Activated T-helper 1 cell treated with anti-CD3 and anti-CD28 coated beads, Interleukin-12 subunit alpha, Interleukin-12 subunit beta, Interleukin-2, Interleukin-4 antibody, amounts not matched to agents 30 ng/mL and 10 ng/mL and 1 ng/mL, durations not matched to agents 14 hours and 24 hours and 36 hours (primary cell): ENCODE results near the gene SYT12. TPM values are rescaled to one million over a fixed set of nuclear protein-coding genes. Genes with fewer than 3 reads are reported as not detected.
"Not testable (repeated sequence)": the region's sequence is repeated elsewhere in the genome, so short reads cannot be mapped to it uniquely, and the experiment has no call there.

Source experiments
- DNase-seq: peaks from one replicate; pipeline ENCODE4 v3.0.0; 2021; ENCODE audit warnings: low spot score
- H3K27ac Mint-ChIP-seq: one replicate; pipeline ENCODE4 v1.8.0; 2021; ENCODE audit warnings: mild to moderate bottlenecking, mixed read lengths
- H3K27me3 Mint-ChIP-seq: one replicate; pipeline ENCODE4 v1.8.0; 2022; ENCODE audit warnings: mild to moderate bottlenecking, moderate library complexity, mixed read lengths; ENCODE audit not compliant: insufficient read depth
- H3K36me3 Mint-ChIP-seq: one replicate; pipeline ENCODE4 v1.8.0; 2021; ENCODE audit warnings: low read depth, mixed read lengths
- H3K4me1 Mint-ChIP-seq: one replicate; pipeline ENCODE4 v1.8.0; 2021; ENCODE audit warnings: low read depth, mixed read lengths
- H3K4me3 Mint-ChIP-seq: one replicate; pipeline ENCODE4 v1.8.0; 2021; ENCODE audit warnings: mild to moderate bottlenecking, moderate library complexity, mixed read lengths
- H3K9me3 Mint-ChIP-seq: one replicate; pipeline ENCODE4 v1.8.0; 2021; ENCODE audit warnings: mixed read lengths
- intact Hi-C: fragments of 100-400 bp; cut with micrococcal nuclease; formaldehyde crosslinking; loops from one replicate; pipeline ENCODE4 v1.15.1; 2024
- total RNA-seq: library from RNA; stranded (reverse); gene quantifications from 2 replicates; pipeline ENCODE4 v1.2.3, GENCODE V29; 2022

The SYT12 gene
- total RNA-seq, 1 donor from 2014 or later = not detected

DNA sequence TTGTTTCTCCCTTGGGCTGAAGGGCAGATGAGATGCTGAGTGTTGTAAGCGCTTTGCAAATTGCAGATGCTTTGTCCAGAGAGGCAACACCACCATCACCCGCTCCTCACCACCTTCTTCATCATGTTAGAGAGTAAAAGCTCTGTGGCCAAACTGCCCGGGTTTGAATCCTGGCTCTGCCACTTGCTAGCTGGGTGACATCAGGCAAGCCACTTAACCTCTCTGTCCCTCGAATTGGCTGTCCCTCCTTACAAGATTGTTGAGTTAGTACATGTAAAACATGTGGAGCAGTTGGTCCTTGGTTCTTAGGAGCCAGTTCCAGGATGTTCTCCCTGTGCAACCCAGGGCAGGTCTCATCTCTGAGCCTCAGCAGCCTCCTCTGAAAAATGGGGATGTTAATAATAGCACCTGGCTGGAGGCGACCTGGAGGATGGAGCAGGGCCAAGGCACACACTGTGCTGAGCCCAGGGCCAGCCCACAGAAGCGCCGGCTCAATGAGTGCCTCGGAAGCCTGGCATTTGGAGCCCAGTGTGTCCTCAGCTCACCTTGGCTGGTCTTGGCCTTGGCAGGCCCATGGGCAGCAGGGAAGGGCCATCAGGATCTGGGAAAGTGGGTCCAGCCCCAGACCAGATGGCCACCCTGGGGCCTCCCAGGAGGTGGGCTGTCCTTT, 37.3 kb upstream of the SYT12 start:
- Mint-ChIP-seq H3K9me3 (no peaks in the 10 kb centered on the region), H3K27ac (no peak overlapping the region), H3K4me1 (no peaks in the 10 kb centered on the region), H3K4me3 (no peak overlapping the region), H3K27me3 (peaks cover 8% of the 10 kb centered on the region), H3K36me3 (peaks cover 2% of the 10 kb centered on the region)
- intact Hi-C loops = no loop called here
- DNase-seq = no peak

DNA sequence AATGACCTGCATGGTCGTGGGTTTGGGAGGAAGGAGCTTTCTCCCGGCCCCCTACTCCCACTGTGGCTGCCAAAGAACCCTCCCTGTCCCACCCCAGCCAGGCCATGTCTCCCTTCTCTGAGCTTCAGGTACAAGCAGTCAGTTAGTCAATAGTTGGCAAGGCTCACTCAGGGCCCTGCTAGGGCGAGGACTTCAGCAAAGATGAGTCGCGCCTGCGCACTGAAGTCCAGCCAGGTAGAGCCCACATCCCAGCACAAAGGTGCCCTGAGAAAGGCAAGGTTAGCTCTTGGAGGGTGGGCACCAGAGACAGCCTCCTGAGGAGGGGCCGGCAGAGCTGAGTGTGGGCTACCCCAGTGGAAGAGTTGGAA, 36.8 kb upstream of the SYT12 start:
- Mint-ChIP-seq H3K36me3 (peaks cover 2% of the 10 kb centered on the region), H3K4me1 (no peaks in the 10 kb centered on the region), H3K27ac (no peak overlapping the region), H3K9me3 (no peaks in the 10 kb centered on the region), H3K4me3 (no peak overlapping the region), H3K27me3 (peaks cover 8% of the 10 kb centered on the region)
- no peak for DNase-seq
- intact Hi-C loops = no loop called here

DNA sequence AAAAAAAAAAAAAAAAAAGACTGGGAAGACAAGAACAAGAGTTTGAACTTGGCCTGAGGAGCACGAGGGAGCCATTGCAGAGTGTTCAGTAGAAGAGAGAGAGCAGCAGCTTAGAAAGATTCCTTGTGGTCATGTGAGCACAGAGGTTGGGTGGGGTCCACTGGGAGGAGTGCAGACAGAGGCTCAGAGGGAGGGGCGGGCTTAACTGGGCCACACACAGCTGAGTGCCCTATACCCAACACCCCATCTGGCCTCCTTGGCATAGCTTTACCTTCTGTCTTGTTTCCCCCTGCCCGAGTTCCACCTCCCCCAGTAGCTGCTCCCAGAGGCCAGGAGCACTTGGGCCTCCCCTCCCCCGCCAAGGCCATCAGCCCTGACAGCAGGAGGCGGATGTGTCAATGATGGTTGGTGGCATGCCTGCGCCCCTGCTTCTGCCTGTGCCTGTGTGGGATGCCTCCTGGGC, 35.7 kb upstream of the SYT12 start:
- Mint-ChIP-seq H3K27ac (no peak overlapping the region), H3K9me3 (no peaks in the 10 kb centered on the region), H3K36me3 (peaks cover 2% of the 10 kb centered on the region), H3K4me1 (no peaks in the 10 kb centered on the region), H3K27me3 (peaks cover 8% of the 10 kb centered on the region), H3K4me3 (no peak overlapping the region)
- intact Hi-C loops = no loop called here
- no peak for DNase-seq

DNA sequence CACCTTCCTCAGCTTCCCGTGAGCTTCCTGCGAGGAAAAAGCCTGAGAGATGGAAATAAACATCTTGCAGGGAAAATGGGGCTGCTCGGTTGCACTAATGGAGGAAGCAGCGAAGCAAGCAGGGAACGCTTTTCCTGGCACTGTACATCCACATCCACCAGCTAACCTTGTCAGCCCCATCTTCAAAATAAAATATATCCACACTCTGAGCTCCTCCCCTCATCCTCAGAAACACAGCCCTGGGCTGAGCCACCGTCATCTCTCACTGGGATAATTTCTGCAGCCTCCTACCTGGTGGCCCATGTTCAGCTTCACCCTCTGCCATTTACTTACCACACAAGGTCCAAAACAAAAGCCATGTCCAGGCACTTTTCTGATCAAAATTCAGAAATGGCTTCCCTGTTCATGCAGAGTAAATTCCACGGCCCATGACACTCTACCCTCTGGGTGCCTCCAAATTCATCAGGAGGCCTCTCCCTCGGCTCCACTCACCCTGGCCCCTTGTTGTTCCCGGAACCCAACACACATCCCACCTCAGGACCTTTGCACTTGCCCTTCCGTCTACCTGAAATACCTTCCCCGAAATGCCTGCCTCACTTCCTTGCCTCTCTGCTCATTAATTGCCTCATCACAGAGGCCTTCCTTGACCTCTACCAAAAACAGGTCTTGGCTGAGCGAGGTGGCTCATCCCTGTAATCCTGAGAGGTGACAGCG, 34.9 kb upstream of the SYT12 start:
- Mint-ChIP-seq H3K4me3 (no peak overlapping the region), H3K27me3 (peaks cover 8% of the 10 kb centered on the region), H3K36me3 (no peaks in the 10 kb centered on the region), H3K4me1 (no peaks in the 10 kb centered on the region), H3K9me3 (no peaks in the 10 kb centered on the region), H3K27ac (no peak overlapping the region)
- no peak for DNase-seq
- intact Hi-C loops = no loop called here

DNA sequence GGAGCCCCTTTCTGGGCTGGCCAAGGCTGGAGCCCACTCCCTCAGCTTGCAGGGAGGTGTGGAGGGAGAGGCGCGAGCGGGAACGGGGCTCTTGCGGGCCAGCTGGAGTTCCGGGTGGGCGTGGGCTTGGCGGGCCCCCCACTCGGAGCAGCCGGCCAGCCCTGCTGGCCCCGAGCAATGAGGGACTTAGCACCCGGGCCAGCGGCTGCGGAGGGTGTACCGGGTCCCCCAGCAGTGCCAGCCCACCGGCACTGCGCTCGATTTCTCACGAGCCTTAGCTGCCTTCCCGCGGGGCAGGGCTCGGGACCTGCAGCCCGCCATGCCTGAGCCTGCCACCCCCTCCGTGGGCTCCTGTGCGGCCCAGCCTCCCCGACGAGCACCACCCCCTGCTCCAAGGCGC, 34.2 kb upstream of the SYT12 start:
- H3K27me3 Mint-ChIP-seq, H3K4me3 Mint-ChIP-seq, H3K9me3 Mint-ChIP-seq, intact Hi-C loops, DNase-seq, H3K27ac Mint-ChIP-seq, H3K36me3 Mint-ChIP-seq, H3K4me1 Mint-ChIP-seq: not testable (repeated sequence)

DNA sequence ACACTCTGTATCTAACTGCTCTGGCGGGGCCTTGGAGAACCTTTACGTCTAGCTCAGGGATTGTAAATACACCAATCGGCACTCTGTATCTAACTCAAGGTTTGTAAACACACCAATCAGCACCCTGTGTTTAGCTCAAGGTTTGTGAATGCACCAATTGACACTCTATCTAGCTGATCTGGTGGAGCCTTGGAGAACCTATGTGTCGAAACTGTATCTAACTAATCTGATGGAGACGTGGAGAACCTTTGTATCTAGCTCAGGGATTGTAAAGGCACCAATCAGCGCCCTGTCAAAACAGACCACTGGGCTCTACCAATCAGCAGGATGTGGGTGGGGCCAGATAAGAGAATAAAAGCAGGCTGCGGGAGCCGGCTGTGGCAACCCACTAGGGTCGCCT, 33.6 kb upstream of the SYT12 start:
- H3K4me1 Mint-ChIP-seq, DNase-seq, H3K27me3 Mint-ChIP-seq, H3K27ac Mint-ChIP-seq, H3K36me3 Mint-ChIP-seq, intact Hi-C loops, H3K9me3 Mint-ChIP-seq, H3K4me3 Mint-ChIP-seq: not testable (repeated sequence)

DNA sequence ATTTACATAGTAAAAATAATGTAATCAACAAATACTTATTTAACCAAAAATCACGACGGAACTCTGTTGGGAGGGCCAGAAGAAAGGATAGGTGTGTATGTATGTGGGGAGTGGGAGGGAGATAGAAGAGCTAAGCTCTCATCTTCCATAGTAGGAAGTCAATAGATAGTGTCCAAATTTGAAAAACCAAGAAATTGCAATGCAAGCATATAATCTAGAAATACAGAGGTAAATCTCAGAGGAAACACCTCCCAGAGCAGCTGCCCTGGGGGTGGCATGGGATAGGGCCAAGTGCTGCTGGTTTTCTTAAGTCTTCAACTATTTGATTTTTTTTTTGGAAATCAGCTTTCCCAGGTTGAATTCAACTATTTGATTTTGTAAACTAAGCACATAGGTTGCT, 30.9 kb upstream of the SYT12 start:
- no peak for DNase-seq
- Mint-ChIP-seq H3K27ac (no peak overlapping the region), H3K36me3 (no peaks in the 10 kb centered on the region), H3K4me1 (no peaks in the 10 kb centered on the region), H3K4me3 (no peak overlapping the region), H3K9me3 (no peaks in the 10 kb centered on the region), H3K27me3 (peaks cover 7% of the 10 kb centered on the region)
- intact Hi-C loops = no loop called here

DNA sequence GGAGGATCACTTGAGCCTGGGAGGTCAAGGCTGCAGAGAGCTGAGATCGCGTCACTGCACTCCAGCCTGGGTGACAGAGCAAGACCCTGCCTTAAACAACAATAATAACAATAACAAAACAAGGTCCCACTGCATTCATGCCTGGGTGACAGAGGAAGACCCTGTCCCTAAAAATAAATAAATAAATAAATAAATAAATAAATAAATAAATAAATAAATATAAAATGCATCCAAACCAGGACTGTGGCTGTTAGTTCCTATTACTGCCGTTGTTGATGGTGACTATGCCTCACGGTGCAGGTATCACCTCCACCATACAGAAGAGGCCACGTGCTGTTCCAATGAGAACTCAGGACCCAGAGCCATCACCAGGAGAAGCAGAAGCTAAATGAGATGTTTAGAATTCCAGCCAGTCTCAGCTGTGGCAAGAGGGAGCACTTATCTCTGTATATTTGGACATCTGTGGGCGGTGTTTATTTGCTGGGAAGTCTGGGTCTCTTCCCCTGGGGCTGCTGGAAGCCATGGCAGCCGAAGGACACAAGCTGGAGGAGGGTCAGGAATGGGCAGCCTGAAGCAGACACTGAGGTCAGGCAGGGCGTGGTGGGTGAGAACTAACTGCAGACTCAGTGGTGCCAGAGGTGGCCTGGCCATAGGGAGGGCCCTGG, 26.2 kb upstream of the SYT12 start:
- no peak for DNase-seq
- intact Hi-C loops = no loop called here
- H3K27ac Mint-ChIP-seq = no peak overlapping the region
- no peak overlapping the region for H3K4me3 Mint-ChIP-seq
- H3K9me3 Mint-ChIP-seq = no peaks in the 10 kb centered on the region
- H3K4me1 Mint-ChIP-seq = no peaks in the 10 kb centered on the region
- H3K36me3 Mint-ChIP-seq = no peaks in the 10 kb centered on the region
- H3K27me3 Mint-ChIP-seq = peaks cover 7% of the 10 kb centered on the region

DNA sequence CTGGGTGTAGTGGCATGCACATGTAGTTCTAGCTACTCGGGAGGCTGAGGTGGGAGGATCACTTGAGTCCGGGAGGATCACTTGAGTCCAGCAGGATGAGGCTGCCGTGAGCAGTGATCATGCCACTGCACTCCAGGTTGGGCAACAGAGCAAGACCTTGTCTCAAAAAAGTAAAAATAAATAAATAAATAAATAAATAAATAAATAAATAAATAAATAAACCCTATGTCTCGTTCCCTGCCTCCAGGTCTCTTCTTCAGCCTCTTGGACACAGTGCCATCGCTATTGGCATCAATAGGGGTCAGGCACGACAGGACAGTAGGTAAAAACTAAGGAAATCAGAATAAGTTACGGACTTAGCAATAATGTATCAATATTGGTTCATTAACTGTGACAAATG, 23.4 kb upstream of the SYT12 start:
- Mint-ChIP-seq H3K36me3 (no peaks in the 10 kb centered on the region), H3K4me3 (no peak overlapping the region), H3K9me3 (no peaks in the 10 kb centered on the region), H3K27me3 (peaks cover 4% of the 10 kb centered on the region), H3K4me1 (no peaks in the 10 kb centered on the region), H3K27ac (no peak overlapping the region)
- DNase-seq = no peak
- intact Hi-C loops = no loop called here

DNA sequence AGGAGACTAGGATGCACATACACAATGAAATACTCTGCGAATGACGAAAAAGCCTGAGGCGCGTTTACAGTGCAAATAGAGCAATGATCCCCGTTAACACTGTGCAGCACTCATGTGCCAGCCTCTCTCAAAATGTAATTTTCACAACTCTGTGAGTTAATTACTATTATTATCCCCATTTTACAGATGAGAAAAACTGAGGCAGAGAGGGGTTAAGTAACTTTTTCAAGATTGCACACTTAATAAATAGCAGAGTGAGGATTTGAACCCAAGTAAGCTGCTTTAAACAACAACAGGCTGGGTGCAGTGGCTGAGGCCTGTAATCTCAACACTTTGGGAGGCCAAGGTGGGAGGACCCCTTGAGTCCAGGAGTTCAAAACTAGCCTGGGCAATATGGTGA, 21.6 kb upstream of the SYT12 start:
- peaks cover 7% of the 10 kb centered on the region for H3K27me3 Mint-ChIP-seq
- H3K9me3 Mint-ChIP-seq = no peaks in the 10 kb centered on the region
- H3K36me3 Mint-ChIP-seq = no peaks in the 10 kb centered on the region
- DNase-seq = no peak
- H3K4me1 Mint-ChIP-seq = no peaks in the 10 kb centered on the region
- no peak overlapping the region for H3K4me3 Mint-ChIP-seq
- intact Hi-C loops = no loop called here
- H3K27ac Mint-ChIP-seq = no peak overlapping the region

DNA sequence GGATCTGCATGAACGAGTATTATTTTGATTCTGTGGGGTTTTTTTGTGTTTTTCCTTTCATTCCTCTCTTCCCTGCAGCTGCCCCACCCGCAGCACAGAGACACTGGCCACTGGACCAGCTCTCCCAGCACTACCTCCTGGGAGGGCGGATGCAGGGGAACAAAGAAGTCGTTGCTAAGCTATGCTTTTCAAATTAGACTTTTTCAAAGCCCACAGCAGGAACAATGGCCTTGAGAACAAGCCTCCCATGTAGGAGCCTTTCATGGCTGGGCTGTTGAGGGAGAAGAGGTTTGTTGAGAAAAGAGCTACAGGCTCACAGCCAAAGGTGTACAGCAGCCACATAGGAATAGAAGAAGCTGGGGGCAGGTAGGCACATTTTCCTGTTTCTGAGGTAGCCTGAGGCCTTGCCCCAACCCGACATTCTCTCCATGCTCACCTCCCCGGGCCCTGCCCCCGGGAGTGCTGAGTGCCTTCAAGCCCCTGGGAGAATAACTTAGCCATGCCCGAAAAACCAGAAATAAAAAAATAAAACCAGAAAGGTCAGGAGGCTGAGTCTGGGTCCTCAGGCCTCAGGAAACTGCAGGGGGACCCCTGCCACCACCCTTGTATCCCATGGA, 20.5 kb upstream of the SYT12 start:
- Mint-ChIP-seq H3K4me3 (no peak overlapping the region), H3K27ac (no peak overlapping the region), H3K4me1 (no peaks in the 10 kb centered on the region), H3K36me3 (no peaks in the 10 kb centered on the region), H3K9me3 (no peaks in the 10 kb centered on the region), H3K27me3 (peaks cover 5% of the 10 kb centered on the region)
- DNase-seq = no peak
- intact Hi-C loops = no loop called here

DNA sequence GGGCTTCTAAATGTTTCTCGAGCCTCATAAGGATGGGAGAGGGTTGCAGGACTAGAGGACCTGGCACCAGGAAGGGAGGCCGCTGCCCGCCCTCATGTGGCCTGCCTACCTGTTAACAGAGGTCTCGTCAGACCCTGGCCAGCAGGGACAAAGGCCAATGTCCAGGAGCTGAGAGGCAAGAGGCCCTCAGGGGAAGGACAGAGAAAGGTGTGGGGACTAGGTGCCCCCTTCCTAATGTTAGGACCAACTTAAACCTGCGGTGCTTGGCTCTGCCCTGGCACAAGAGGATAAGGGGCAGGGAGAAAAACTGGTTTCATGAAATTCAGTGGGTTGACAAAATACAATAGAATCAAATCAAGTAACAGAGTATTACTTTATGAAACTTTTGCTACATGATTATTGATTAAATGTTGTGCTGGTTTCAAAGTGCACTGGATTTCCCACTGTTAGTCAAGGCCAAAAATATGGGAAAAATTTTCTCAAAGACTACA, 20.0 kb upstream of the SYT12 start:
- no peaks in the 10 kb centered on the region for H3K9me3 Mint-ChIP-seq
- H3K36me3 Mint-ChIP-seq = no peaks in the 10 kb centered on the region
- H3K27ac Mint-ChIP-seq = no peak overlapping the region
- intact Hi-C loops = no loop called here
- DNase-seq = no peak
- H3K4me1 Mint-ChIP-seq = no peaks in the 10 kb centered on the region
- no peak overlapping the region for H3K4me3 Mint-ChIP-seq
- H3K27me3 Mint-ChIP-seq = peaks cover 5% of the 10 kb centered on the region

DNA sequence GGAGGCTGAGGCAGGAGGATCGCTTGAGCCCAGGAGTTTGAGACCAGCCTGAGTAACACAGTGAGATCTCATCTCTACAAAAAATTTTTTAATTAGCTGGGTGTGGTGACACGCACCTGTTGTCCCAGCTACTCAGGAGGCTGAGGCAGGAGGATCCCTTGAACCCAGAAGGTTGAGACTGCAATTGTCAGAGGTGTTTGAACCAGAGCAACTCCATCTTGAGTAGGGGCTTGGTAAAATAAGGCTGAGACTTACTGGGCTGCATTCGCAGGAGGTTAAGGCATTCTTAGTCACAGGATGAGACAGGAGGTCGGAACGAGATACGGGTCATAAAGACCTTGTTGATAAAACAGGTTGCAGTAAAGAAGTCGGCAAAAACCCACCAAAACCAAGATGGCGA, 17.7 kb upstream of the SYT12 start:
- H3K9me3 Mint-ChIP-seq, intact Hi-C loops, H3K27me3 Mint-ChIP-seq, H3K27ac Mint-ChIP-seq, H3K36me3 Mint-ChIP-seq, H3K4me1 Mint-ChIP-seq, DNase-seq, H3K4me3 Mint-ChIP-seq: not testable (repeated sequence)
